Stomach (tissue), 4 donors: Measurements from ENCODE around the gene CDKL4.

Source experiments
- CTCF ChIP-seq, 7 experiments: fragments of 450-650 bp in 4 of 7; fragments of 200-600 bp in 3 of 7; sonication (generic) in 3 of 7; IDR thresholded peaks; one replicate each; pipeline ENCODE4 v1.5.1; 2016 to 2019; ENCODE audit warnings: antibody characterized with exemption in 7 of 7, control low read depth in 2 of 7, mild to moderate bottlenecking in 1 of 7
- POLR2A ChIP-seq, 4 donors: fragments of 450-650 bp; IDR thresholded peaks; one replicate each; pipeline ENCODE4 v1.6.1; 2016; ENCODE audit warnings: antibody characterized with exemption in 4 of 4, control low read depth in 2 of 4, mild to moderate bottlenecking in 1 of 4, moderate library complexity in 1 of 4
- POLR2AphosphoS5 ChIP-seq, 3 donors: sonication (generic); formaldehyde crosslinking; IDR thresholded peaks; one replicate each; pipeline ENCODE4 v1.6.1; 2016; ENCODE audit warnings: antibody characterized with exemption in 3 of 3

GRCh38 chr2:39243469-39244123 lies at the start of gene CDKL4:
- TF ChIP-seq CTCF (IDR thresholded peaks at IDR 0.05) (no peak), POLR2A (IDR thresholded peaks at IDR 0.05) (no peak), POLR2AphosphoS5 (IDR thresholded peaks at IDR 0.05) (no peak)
